Measurements from ENCODE around the gene CD248. TPM values are rescaled to one million over a fixed set of nuclear protein-coding genes. Genes with fewer than 3 reads are reported as not detected.

Gene CD248
- total RNA-seq, 1 donor from 2014 or later = 11.4 TPM

DNA sequence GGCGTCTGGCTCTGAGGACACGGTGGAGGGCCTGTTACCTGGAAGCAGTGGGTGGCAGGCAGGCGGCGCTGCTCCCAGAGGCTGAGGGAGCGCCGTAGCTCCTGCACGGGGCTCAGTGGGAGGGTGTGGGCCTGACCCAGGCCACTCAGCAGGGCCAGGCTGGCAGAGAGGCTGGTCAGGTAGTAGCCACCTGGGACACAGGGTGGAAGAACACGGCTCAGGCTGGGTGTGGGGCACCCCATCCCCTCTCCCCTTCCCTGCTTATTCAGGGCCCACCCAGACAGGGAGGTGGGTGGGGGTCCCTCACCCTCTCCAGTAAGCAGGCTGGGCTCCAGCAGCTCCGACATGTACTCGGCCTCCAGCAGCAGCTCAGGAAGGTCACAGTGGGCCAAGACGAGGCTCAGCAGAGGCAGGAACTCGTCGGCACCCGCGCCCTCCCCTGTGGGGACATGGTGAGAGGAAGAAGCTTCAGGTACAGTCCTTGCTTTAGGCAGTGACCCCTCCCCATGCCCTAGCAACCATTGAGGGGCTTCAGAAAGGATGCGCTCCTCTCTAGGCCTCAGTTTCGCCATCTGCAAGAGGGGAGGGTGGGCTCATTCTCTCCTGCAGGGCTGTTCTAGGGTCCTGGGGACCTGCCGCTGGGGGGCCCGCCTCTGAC lies 16.5 kb upstream of the CD248 start:
- no peaks in the 10 kb centered on the region for H3K36me3 Mint-ChIP-seq (ENCODE audit: unreplicated experiment)
- H3K27ac Mint-ChIP-seq (ENCODE audit: unreplicated experiment) = no peak overlapping the region
- H3K4me3 Mint-ChIP-seq (ENCODE audit: unreplicated experiment) = no peak overlapping the region
- TF ChIP-seq, protein P1, sequence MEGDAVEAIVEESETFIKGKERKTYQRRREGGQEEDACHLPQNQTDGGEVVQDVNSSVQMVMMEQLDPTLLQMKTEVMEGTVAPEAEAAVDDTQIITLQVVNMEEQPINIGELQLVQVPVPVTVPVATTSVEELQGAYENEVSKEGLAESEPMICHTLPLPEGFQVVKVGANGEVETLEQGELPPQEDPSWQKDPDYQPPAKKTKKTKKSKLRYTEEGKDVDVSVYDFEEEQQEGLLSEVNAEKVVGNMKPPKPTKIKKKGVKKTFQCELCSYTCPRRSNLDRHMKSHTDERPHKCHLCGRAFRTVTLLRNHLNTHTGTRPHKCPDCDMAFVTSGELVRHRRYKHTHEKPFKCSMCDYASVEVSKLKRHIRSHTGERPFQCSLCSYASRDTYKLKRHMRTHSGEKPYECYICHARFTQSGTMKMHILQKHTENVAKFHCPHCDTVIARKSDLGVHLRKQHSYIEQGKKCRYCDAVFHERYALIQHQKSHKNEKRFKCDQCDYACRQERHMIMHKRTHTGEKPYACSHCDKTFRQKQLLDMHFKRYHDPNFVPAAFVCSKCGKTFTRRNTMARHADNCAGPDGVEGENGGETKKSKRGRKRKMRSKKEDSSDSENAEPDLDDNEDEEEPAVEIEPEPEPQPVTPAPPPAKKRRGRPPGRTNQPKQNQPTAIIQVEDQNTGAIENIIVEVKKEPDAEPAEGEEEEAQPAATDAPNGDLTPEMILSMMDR (IDR thresholded peaks at IDR 0.05; ENCODE audit: partially characterized antibody, unreplicated experiment) = no peak
- peaks cover 11% of the 10 kb centered on the region for H3K27me3 Mint-ChIP-seq (ENCODE audit: unreplicated experiment)
- DNase-seq = no peak
- peaks cover 16% of the 10 kb centered on the region for H3K4me1 Mint-ChIP-seq (ENCODE audit: low read depth, unreplicated experiment)
- no peaks in the 10 kb centered on the region for H3K9me3 Mint-ChIP-seq (ENCODE audit: unreplicated experiment)

DNA sequence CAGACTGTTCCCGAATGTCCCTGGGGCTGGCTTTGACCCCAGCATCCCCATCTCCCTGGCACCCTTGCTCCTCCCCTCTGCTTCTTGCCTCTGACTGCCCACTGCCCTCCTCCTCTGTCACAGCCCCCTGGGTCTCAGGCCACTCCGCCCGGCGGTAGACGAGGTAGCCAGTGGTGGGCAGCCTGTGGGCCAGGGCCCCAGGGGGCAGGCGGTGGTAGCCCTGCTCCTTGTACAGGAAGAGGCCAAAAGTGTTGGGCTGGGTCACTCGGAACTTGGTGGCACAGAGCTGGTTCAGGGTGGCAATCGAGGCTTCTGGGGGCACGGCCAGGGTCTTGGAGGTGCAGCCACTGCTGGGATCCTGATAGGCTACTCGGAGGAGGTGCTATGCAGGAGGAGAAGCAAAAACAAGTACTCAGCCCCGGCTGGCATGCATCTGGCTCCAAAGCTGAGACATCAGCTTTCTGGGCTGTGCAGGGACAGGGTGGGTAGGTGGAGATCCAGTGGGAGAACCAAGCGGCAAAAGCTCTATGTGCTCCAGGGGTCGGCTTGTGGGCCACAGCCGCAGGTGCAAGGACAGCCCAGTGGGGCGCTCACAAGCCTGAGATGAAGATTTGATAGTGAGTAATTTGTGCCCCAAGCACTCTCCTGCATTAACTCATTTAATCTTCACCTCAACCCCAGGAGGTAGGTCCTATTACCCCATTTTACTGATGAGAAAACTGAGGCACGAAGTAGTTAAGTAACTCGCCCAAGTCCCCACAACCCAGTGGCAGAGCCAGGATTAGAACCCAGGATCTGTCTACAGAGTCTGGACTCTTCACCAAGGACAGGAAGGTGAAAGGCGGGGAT lies 15.8 kb upstream of the CD248 start:
- H3K9me3 Mint-ChIP-seq (ENCODE audit: unreplicated experiment) = no peaks in the 10 kb centered on the region
- TF ChIP-seq, protein P1 (IDR thresholded peaks at IDR 0.05; ENCODE audit: partially characterized antibody, unreplicated experiment) = no peak

DNA sequence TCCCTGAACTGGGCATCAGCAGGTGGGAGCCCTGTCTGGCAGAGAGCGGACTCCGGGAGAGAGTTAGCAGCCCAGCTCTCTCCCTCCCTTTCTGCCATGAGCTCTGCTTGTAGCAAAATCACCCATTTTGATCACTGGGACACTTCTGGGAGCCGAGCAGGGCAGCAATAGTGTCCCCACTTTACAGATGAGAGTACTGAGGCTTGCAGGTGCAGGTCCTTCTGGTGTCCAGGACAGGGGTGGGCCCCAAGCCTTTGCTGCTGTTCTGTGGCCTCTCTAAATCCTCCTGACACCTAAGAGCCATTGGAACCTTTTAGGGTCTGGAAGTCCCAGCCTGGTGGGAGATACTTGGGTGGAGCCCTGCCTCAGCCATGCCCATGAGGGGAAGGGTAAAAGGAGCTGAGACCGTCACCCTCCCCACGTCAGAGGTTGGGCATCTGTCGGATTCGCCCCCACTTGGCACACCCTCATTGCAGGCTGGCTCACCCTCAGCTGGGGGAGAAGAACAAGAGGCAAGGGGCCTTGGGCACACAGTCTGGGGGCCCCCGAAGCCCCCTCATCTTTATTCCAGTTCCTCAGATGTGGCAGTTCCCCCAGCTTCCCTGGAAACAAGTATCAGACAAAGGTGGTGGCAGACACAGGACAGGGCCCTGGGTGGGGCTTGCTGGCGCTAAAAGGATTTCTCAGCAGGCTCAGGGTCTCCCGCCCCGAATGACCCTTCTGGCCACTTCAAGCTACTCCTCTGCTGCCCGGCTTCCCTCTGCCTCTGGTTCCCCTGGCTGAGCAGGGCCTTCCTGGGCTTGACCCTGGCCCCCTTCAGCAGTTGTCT lies 14.9 kb upstream of the CD248 start:
- H3K4me3 Mint-ChIP-seq (ENCODE audit: unreplicated experiment) = no peak overlapping the region
- DNase-seq = no peak
- H3K36me3 Mint-ChIP-seq (ENCODE audit: unreplicated experiment) = no peaks in the 10 kb centered on the region
- TF ChIP-seq, protein P1 (IDR thresholded peaks at IDR 0.05; ENCODE audit: partially characterized antibody, unreplicated experiment) = no peak
- no peak overlapping the region for H3K27ac Mint-ChIP-seq (ENCODE audit: unreplicated experiment)
- H3K27me3 Mint-ChIP-seq (ENCODE audit: unreplicated experiment) = peaks cover 12% of the 10 kb centered on the region
- H3K9me3 Mint-ChIP-seq (ENCODE audit: unreplicated experiment) = no peaks in the 10 kb centered on the region
- H3K4me1 Mint-ChIP-seq (ENCODE audit: low read depth, unreplicated experiment) = peaks cover 16% of the 10 kb centered on the region

More for the DNA sequence above, 15.8 kb upstream of the CD248 start:
- Mint-ChIP-seq H3K27ac (ENCODE audit: unreplicated experiment) (peak overlapping the region; percentile 28), H3K27me3 (ENCODE audit: unreplicated experiment) (peaks cover 12% of the 10 kb centered on the region), H3K4me1 (ENCODE audit: low read depth, unreplicated experiment) (peaks cover 15% of the 10 kb centered on the region), H3K4me3 (ENCODE audit: unreplicated experiment) (no peak overlapping the region), H3K36me3 (ENCODE audit: unreplicated experiment) (no peaks in the 10 kb centered on the region)
- DNase-seq = no peak

DNA sequence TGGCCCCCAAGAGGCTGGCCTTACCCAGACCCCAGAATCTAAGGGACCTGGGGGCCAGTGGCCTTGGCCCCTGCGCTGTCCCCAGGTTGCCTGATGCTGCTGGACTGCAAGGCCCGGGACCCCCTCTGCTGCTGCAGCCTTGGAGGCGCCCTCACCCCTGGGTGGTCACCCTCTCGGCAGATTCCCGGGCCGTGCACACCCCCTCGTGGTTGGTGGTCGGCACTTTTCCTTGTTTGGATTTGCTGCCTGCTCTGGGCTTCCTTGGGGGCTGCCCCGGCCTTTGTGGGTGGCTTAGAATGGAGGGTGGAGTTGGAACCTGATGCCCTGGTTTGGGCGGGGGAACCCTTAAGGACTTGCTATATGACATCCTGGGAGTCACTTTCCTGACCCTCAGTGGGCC lies 14.1 kb upstream of the CD248 start:
- H3K4me1 Mint-ChIP-seq (ENCODE audit: low read depth, unreplicated experiment) = peaks cover 15% of the 10 kb centered on the region
- TF ChIP-seq, protein P1 (IDR thresholded peaks at IDR 0.05; ENCODE audit: partially characterized antibody, unreplicated experiment) = no peak
- DNase-seq = no peak
- no peak overlapping the region for H3K27ac Mint-ChIP-seq (ENCODE audit: unreplicated experiment)
- H3K4me3 Mint-ChIP-seq (ENCODE audit: unreplicated experiment) = no peak overlapping the region
- peaks cover 2% of the 10 kb centered on the region for H3K9me3 Mint-ChIP-seq (ENCODE audit: unreplicated experiment)
- H3K27me3 Mint-ChIP-seq (ENCODE audit: unreplicated experiment) = peaks cover 12% of the 10 kb centered on the region
- H3K36me3 Mint-ChIP-seq (ENCODE audit: unreplicated experiment) = no peaks in the 10 kb centered on the region

Measured in glutamatergic neuron (in vitro differentiated cells).